CD4-positive, alpha-beta memory T cell (primary cell): ENCODE data around the gene PLXNA4. TPM values are rescaled to one million over a fixed set of nuclear protein-coding genes. Genes with fewer than 3 reads are reported as not detected.

Experiments used
- CTCF ChIA-PET: fragments of 350-600 bp; sonication (Branson Sonifier 250); formaldehyde crosslinking; loops from one replicate; lab custom pipeline; 2021; ENCODE audit warnings: inconsistent platforms; ENCODE audit not compliant: partially characterized antibody; lab: Charles Lee
- POLR2A ChIA-PET: fragments of 350-600 bp; sonication (Branson Sonifier 250); formaldehyde crosslinking; loops from one replicate; lab custom pipeline; 2021; ENCODE audit not compliant: partially characterized antibody; lab: Charles Lee
- DNase-seq, 5 donors: peaks; one replicate each; pipeline versions ENCODE4 v3.0.0 to v3.0.0-alpha.2; 2020 to 2022; ENCODE audit warnings: mixed read lengths in 1 of 5
- H3K27ac ChIP-seq: one replicate; pipeline ENCODE4 v1.7.0; 2013; ENCODE audit warnings: low read depth, low read length
- H3K27me3 ChIP-seq: 2 replicates; pipeline ENCODE4 v1.7.0; 2013; ENCODE audit warnings: mild to moderate bottlenecking, low read length, moderate library complexity; ENCODE audit not compliant: insufficient read depth
- H3K36me3 ChIP-seq: 2 replicates; pipeline ENCODE4 v1.7.0; 2013; ENCODE audit warnings: mild to moderate bottlenecking, low read length, moderate library complexity; ENCODE audit not compliant: insufficient read depth
- H3K4me1 ChIP-seq: 2 replicates; pipeline ENCODE4 v1.7.0; 2013; ENCODE audit warnings: mild to moderate bottlenecking, low read length, moderate library complexity; ENCODE audit not compliant: insufficient read depth
- H3K4me3 ChIP-seq, 2 donors: one replicate each; pipeline ENCODE4 v1.7.0; 2013; ENCODE audit warnings: low read length in 2 of 2, mild to moderate bottlenecking in 1 of 2
- H3K9me3 ChIP-seq, 2 donors: one replicate each; pipeline ENCODE4 v1.7.0; 2013; ENCODE audit warnings: low read length in 2 of 2, control low read depth in 1 of 2; ENCODE audit not compliant: control insufficient read depth in 1 of 2
- H3K27ac Mint-ChIP-seq, 7 donors: one replicate each; pipeline ENCODE4 v1.8.0; 2020 to 2021; ENCODE audit warnings: mixed read lengths in 7 of 7, mild to moderate bottlenecking in 6 of 7, inconsistent platforms in 3 of 7, moderate library complexity in 3 of 7
- H3K27me3 Mint-ChIP-seq, 2 donors: one replicate each; pipeline ENCODE4 v1.8.0; 2020 to 2021; ENCODE audit warnings: mixed read lengths in 2 of 2
- H3K36me3 Mint-ChIP-seq, 2 donors: one replicate each; pipeline ENCODE4 v1.8.0; 2020 to 2021; ENCODE audit warnings: mixed read lengths in 2 of 2, inconsistent platforms in 1 of 2, mild to moderate bottlenecking in 1 of 2
- H3K4me1 Mint-ChIP-seq, 4 donors: one replicate each; pipeline ENCODE4 v1.8.0; 2020 to 2021; ENCODE audit warnings: mixed read lengths in 4 of 4, mild to moderate bottlenecking in 1 of 4
- H3K4me3 Mint-ChIP-seq, 8 donors: one replicate each; pipeline ENCODE4 v1.8.0; 2020 to 2021; ENCODE audit warnings: mixed read lengths in 8 of 8, mild to moderate bottlenecking in 7 of 8, moderate library complexity in 6 of 8, inconsistent platforms in 3 of 8
- H3K9me3 Mint-ChIP-seq, 8 donors: one replicate each; pipeline ENCODE4 v1.8.0; 2020 to 2021; ENCODE audit warnings: mixed read lengths in 8 of 8, mild to moderate bottlenecking in 5 of 8, inconsistent platforms in 3 of 8, moderate library complexity in 1 of 8
- intact Hi-C: fragments of 100-400 bp; cut with micrococcal nuclease; formaldehyde crosslinking; loops from one replicate; pipeline ENCODE4 v1.15.1; 2023
- polyA plus RNA-seq, 2 donors: library from polyadenylated mRNA; unstranded; fragments of 300-500 nt; fragmentation: Illumina TruSeq; gene quantifications; one replicate each; pipeline ENCODE4 v1.2.3, GENCODE V29; 2021
- total RNA-seq, 2 experiments: library from RNA; stranded (reverse); gene quantifications; one replicate each; pipeline ENCODE4 v1.2.3, GENCODE V29; 2021

PLXNA4 gene
- total and polyA plus RNA-seq, 4 experiments from 2014 or later = 0.06 to 0.94 (median 0.58) TPM

- Histone ChIP-seq H3K36me3 (no peaks in the 10 kb centered on the region), H3K4me3 (no peak overlapping the region), H3K27ac (no peak overlapping the region), H3K27me3 (no peaks in the 10 kb centered on the region), H3K4me1 (no peaks in the 10 kb centered on the region), H3K9me3 (no peaks in the 10 kb centered on the region)
- CTCF ChIA-PET = no interaction called here
- no peak overlapping the region for H3K4me3 Mint-ChIP-seq
- no peak for DNase-seq
- H3K36me3 Mint-ChIP-seq = no peaks in the 10 kb centered on the region
- peaks cover 0 to 4% (median 0%) of the 10 kb centered on the region in 8 donors for H3K9me3 Mint-ChIP-seq
- POLR2A ChIA-PET = no interaction called here
- H3K4me1 Mint-ChIP-seq = no peaks in the 10 kb centered on the region
- peaks cover 6 to 7% of the 10 kb centered on the region in 2 donors for H3K27me3 Mint-ChIP-seq
- intact Hi-C loops = no loop called here
- no peak overlapping the region for H3K27ac Mint-ChIP-seq
Measured at GRCh38 chr7:132097550-132098134, 478.6 kb downstream of the PLXNA4 start.

- intact Hi-C loops = no loop called here
- Histone ChIP-seq H3K27me3 (no peaks in the 10 kb centered on the region), H3K9me3 (no peaks in the 10 kb centered on the region), H3K4me3 (no peak overlapping the region), H3K27ac (no peak overlapping the region), H3K4me1 (no peaks in the 10 kb centered on the region), H3K36me3 (no peaks in the 10 kb centered on the region)
- POLR2A ChIA-PET = no interaction called here
- Mint-ChIP-seq H3K4me3 (no peak overlapping the region), H3K36me3 (no peaks in the 10 kb centered on the region), H3K27ac (no peak overlapping the region), H3K27me3 (peaks cover 7 to 9% of the 10 kb centered on the region in 2 donors), H3K9me3 (peaks cover 0 to 2% (median 0%) of the 10 kb centered on the region in 8 donors), H3K4me1 (no peaks in the 10 kb centered on the region)
- CTCF ChIA-PET = no interaction called here
- no peak for DNase-seq
Measured at GRCh38 chr7:132095111-132095765, 481.0 kb downstream of the PLXNA4 start.

GRCh38 chr7:132092106-132092505, 484.2 kb downstream of the PLXNA4 start:
- intact Hi-C loops = no loop called here
- no peak for DNase-seq
- Mint-ChIP-seq H3K9me3 (peaks cover 0 to 2% (median 0%) of the 10 kb centered on the region in 8 donors), H3K27ac (no peak overlapping the region), H3K36me3 (no peaks in the 10 kb centered on the region), H3K27me3 (peaks cover 7 to 11% of the 10 kb centered on the region in 2 donors), H3K4me1 (no peaks in the 10 kb centered on the region), H3K4me3 (no peak overlapping the region)
- Histone ChIP-seq H3K9me3 (no peaks in the 10 kb centered on the region), H3K4me1 (no peaks in the 10 kb centered on the region), H3K36me3 (no peaks in the 10 kb centered on the region), H3K27ac (no peak overlapping the region), H3K4me3 (no peak overlapping the region), H3K27me3 (no peaks in the 10 kb centered on the region)
- CTCF ChIA-PET = no interaction called here
- POLR2A ChIA-PET = no interaction called here

- Histone ChIP-seq H3K9me3 (no peaks in the 10 kb centered on the region), H3K27ac (no peak overlapping the region), H3K36me3 (no peaks in the 10 kb centered on the region), H3K4me3 (no peak overlapping the region), H3K27me3 (no peaks in the 10 kb centered on the region), H3K4me1 (no peaks in the 10 kb centered on the region)
- no peak for DNase-seq
- Mint-ChIP-seq H3K27ac (no peak overlapping the region), H3K4me1 (no peaks in the 10 kb centered on the region), H3K27me3 (peaks cover 7 to 11% of the 10 kb centered on the region in 2 donors), H3K4me3 (no peak overlapping the region), H3K36me3 (no peaks in the 10 kb centered on the region), H3K9me3 (peaks cover 0 to 2% (median 0%) of the 10 kb centered on the region in 8 donors)
- POLR2A ChIA-PET = no interaction called here
- CTCF ChIA-PET = no interaction called here
- intact Hi-C loops = no loop called here
Measured at GRCh38 chr7:132091706-132092105, 484.6 kb downstream of the PLXNA4 start.

- POLR2A ChIA-PET = no interaction called here
- Histone ChIP-seq H3K36me3 (no peaks in the 10 kb centered on the region), H3K27ac (no peak overlapping the region), H3K27me3 (no peaks in the 10 kb centered on the region), H3K4me1 (no peaks in the 10 kb centered on the region), H3K4me3 (no peak overlapping the region), H3K9me3 (no peaks in the 10 kb centered on the region)
- no peak overlapping the region for H3K4me3 Mint-ChIP-seq
- CTCF ChIA-PET = no interaction called here
- intact Hi-C loops = no loop called here
- H3K4me1 Mint-ChIP-seq = no peaks in the 10 kb centered on the region
- no peak overlapping the region for H3K27ac Mint-ChIP-seq
- no peaks in the 10 kb centered on the region for H3K9me3 Mint-ChIP-seq
- no peak for DNase-seq
- no peaks in the 10 kb centered on the region for H3K36me3 Mint-ChIP-seq
- H3K27me3 Mint-ChIP-seq = peaks cover 6 to 9% of the 10 kb centered on the region in 2 donors
Measured at GRCh38 chr7:132090444-132090843, 485.8 kb downstream of the PLXNA4 start.

- Mint-ChIP-seq H3K9me3 (no peaks in the 10 kb centered on the region), H3K36me3 (no peaks in the 10 kb centered on the region), H3K27me3 (peaks cover 3 to 9% of the 10 kb centered on the region in 2 donors), H3K4me3 (no peak overlapping the region), H3K27ac (no peak overlapping the region), H3K4me1 (no peaks in the 10 kb centered on the region)
- H3K27ac ChIP-seq = no peak overlapping the region
- intact Hi-C loops = no loop called here
- ChIA-PET CTCF (no interaction called here), POLR2A (no interaction called here)
- no peaks in the 10 kb centered on the region for H3K9me3 ChIP-seq
- no peak for DNase-seq
- no peaks in the 10 kb centered on the region for H3K36me3 ChIP-seq
- no peak overlapping the region for H3K4me3 ChIP-seq
- no peaks in the 10 kb centered on the region for H3K27me3 ChIP-seq
- no peaks in the 10 kb centered on the region for H3K4me1 ChIP-seq
Measured at GRCh38 chr7:132089356-132089755, 486.9 kb downstream of the PLXNA4 start.

- Histone ChIP-seq H3K27ac (no peak overlapping the region), H3K4me1 (no peaks in the 10 kb centered on the region), H3K9me3 (no peaks in the 10 kb centered on the region), H3K36me3 (no peaks in the 10 kb centered on the region), H3K27me3 (no peaks in the 10 kb centered on the region), H3K4me3 (no peak overlapping the region)
- Mint-ChIP-seq H3K9me3 (peaks cover 0 to 1% (median 0%) of the 10 kb centered on the region in 8 donors), H3K36me3 (no peaks in the 10 kb centered on the region), H3K4me1 (no peaks in the 10 kb centered on the region), H3K4me3 (no peak overlapping the region), H3K27ac (no peak overlapping the region), H3K27me3 (peaks cover 2 to 7% of the 10 kb centered on the region in 2 donors)
- intact Hi-C loops = no loop called here
- POLR2A ChIA-PET = no interaction called here
- CTCF ChIA-PET = no interaction called here
- DNase-seq = no peak
Measured at GRCh38 chr7:132087421-132087820, 488.8 kb downstream of the PLXNA4 start.
